ENCODE results near the gene KCNK16.

KCNK16 gene

GRCh38 chr6:39322306-39322850, at the start of gene KCNK16:
Gene KCNK16 (minus strand): TSS chr6:39322702. CDS start chr6:39322540, 162 bp downstream.
- no peak for DNase-seq (ENCODE audit: low spot score)

GRCh38 chr6:39370390-39370789, 47.9 kb upstream of the KCNK16 start:
- DNase-seq (ENCODE audit: low spot score) = no peak

GRCh38 chr6:39369987-39370386, 47.5 kb upstream of the KCNK16 start:
- DNase-seq (ENCODE audit: low spot score) = no peak

- DNase-seq (ENCODE audit: low spot score) = no peak
These were observed 45.2 kb upstream of the KCNK16 start for GRCh38 chr6:39367700-39368099.

- no peak for DNase-seq (ENCODE audit: low spot score)
These were observed 44.6 kb upstream of the KCNK16 start for GRCh38 chr6:39366931-39367618.

GRCh38 chr6:39365281-39366074, 43.0 kb upstream of the KCNK16 start:
- DNase-seq (ENCODE audit: low spot score) = no peak

- no peak for DNase-seq (ENCODE audit: low spot score)
These were observed 40.8 kb upstream of the KCNK16 start for GRCh38 chr6:39363280-39363679.

GRCh38 chr6:39362487-39362865, 40.0 kb upstream of the KCNK16 start:
- peak; percentile 62 for DNase-seq (ENCODE audit: low spot score)

GRCh38 chr6:39361657-39362486, 39.4 kb upstream of the KCNK16 start:
- peak; percentile 83 for DNase-seq (ENCODE audit: low spot score)

GRCh38 chr6:39360378-39360777, 37.9 kb upstream of the KCNK16 start:
- no peak for DNase-seq (ENCODE audit: low spot score)

- no peak for DNase-seq (ENCODE audit: low spot score)
These were observed 35.6 kb upstream of the KCNK16 start for GRCh38 chr6:39357998-39358686.

- no peak for DNase-seq (ENCODE audit: low spot score)
These were observed 31.3 kb upstream of the KCNK16 start for GRCh38 chr6:39353698-39354315.

- DNase-seq (ENCODE audit: low spot score) = no peak
These were observed 28.4 kb upstream of the KCNK16 start for GRCh38 chr6:39350723-39351505.

GRCh38 chr6:39348740-39349139, 26.2 kb upstream of the KCNK16 start:
- DNase-seq (ENCODE audit: low spot score) = no peak

GRCh38 chr6:39347906-39348585, 25.5 kb upstream of the KCNK16 start:
- DNase-seq (ENCODE audit: low spot score) = peak; percentile 83

GRCh38 chr6:39347206-39347605, 24.7 kb upstream of the KCNK16 start:
- no peak for DNase-seq (ENCODE audit: low spot score)

GRCh38 chr6:39344821-39345280, 22.3 kb upstream of the KCNK16 start:
- no peak for DNase-seq (ENCODE audit: low spot score)

GRCh38 chr6:39343396-39343870, 20.9 kb upstream of the KCNK16 start:
- DNase-seq (ENCODE audit: low spot score) = no peak

GRCh38 chr6:39342692-39343395, 20.3 kb upstream of the KCNK16 start:
- no peak for DNase-seq (ENCODE audit: low spot score)

Data from D341Med (cell line).